Stimulated activated CD4-positive, alpha-beta T cell treated with anti-CD3 and anti-CD28 coated beads, Interleukin-15, amount 100 ng/mL, for 48 hours (primary cell): Measurements from ENCODE around the gene PRSS57.

ENCODE experiments used
- DNase-seq, 2 donors: peaks; one replicate each; pipeline ENCODE4 v3.0.0-alpha.2; 2020; ENCODE audit warnings: low read depth in 2 of 2

PRSS57 gene

DNA sequence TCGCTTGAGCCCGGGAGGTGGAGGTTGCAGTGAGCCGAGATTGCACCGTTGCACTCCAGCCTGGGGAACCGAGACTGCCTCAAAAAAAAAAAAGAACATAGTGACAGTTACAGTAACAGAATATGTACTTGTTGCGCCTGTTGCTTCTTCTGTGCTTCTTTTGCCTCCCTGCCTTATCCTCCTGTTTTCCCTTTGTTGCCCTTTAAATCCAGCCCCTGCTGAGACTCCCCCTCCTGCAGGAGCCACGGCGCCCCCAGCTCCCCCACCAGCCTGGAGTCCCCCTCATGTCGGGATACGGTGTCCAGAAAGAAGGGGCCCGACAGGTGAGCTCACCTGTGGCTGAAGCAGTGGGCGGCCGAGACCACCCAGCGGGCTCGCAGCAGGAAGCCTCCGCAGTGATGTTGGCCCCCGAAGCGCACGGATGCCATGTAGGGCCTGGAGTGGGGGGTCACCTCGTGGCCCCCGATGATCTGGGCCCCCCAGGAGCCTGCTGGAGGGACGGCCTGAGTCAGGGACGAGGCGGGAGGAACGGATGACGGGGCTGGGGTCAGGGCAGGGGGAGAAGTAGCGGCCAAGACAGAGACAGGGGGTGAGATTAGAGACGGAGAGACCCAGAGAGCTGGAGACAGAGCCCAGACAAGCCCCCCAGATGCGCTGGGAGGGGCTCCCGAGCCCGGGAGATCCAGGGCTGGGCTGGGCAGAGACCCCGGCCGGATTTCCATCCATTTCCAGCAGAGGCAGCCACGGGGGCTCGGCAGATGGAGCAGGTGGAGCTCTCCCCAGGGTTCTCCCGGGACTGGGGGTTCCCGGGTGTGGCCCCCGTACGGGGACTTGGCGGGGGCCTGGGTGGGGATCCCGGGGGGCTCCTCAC is 536 bp downstream of the PRSS57 start:
- DNase-seq, result no peak

DNA sequence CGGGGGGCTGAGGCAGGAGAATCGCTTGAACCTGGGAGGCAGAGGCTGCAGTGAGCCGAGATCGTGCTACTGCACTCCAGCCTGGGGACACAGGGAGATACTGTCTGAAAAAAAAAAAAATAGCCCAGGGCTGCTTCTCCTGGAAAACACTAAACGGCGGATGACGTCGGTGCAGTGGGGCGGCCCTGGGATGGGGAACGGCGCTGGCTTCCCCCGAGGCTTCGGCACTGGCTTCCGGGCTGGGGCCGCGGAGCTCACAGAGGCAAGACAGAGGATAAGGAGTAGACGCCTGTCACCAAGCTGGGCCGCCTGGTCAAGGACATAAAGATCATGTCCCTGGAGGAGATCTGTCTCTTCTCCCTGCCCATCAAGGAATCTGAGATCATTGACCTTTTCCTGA is 5.0 kb downstream of the PRSS57 start:
- DNase-seq, result no peak

DNA sequence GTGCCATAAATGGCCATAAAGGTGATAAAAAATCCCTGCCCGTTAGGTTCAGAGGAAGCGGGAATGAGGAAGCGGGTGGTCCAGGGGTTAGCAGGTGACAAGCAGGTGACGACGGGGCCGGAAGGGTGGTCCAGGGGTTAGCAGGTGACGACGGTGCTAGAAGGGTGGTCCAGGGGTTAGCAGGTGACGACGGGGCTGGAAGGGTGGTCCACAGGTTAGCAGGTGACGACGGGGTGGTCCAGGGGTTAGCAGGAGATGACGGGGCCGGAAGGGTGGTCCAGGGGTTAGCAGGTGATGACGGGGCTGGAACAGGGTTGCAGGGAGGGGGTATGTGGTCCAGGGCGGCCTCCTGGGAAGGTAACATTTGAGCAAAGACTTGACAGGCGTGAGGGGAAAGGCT is 6.3 kb downstream of the PRSS57 start:
- DNase-seq, result no peak

DNA sequence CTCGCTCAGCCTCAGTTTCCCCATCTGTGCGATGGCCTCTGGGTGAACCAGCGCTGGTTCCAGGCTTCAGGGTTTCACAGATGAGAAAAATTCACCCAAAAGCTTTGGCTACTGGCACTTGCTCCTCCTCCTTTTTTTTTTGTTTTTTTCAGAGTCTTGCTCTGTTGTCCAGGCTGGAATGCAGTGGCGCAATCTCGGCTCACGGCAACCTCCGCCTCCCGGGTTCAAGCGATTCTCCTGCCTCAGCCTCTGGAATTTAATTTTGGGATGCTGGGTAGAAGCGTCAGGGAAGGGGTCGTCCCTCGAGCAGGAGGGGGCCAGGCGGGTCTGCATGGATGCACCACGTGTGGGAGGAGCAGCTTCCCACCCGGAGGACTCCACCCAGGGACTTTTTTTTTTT is 7.0 kb downstream of the PRSS57 start:
- no peak for DNase-seq

DNA sequence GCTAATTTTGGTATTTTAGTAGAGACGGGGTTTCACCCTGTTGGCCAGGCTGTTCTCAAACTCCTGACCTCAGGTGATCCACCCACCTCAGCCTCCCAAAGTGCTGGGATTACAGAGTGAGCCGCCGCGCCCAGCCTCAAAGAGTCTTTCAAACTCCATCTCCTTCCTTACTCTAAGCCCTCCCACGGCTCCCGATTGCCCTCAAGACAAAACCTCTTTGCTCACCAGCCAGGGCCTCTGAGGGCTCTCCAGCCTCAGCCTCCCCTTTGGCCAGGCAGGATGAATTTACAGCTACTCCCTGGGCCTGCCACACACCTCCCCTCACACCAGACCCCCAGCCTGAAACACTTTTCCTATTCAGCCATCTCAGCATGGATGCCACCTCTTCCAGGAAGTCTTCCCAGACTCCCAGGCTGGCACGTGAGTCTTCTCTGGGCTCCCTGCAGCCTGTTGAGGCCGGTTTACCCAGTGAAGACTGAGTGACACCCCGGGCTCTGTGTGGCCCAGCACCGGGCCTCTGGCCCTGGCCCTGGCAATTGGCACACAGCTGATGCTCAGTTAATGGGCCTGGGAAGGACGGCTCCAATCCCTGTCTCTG is 7.6 kb downstream of the PRSS57 start:
- DNase-seq, result no peak

DNA sequence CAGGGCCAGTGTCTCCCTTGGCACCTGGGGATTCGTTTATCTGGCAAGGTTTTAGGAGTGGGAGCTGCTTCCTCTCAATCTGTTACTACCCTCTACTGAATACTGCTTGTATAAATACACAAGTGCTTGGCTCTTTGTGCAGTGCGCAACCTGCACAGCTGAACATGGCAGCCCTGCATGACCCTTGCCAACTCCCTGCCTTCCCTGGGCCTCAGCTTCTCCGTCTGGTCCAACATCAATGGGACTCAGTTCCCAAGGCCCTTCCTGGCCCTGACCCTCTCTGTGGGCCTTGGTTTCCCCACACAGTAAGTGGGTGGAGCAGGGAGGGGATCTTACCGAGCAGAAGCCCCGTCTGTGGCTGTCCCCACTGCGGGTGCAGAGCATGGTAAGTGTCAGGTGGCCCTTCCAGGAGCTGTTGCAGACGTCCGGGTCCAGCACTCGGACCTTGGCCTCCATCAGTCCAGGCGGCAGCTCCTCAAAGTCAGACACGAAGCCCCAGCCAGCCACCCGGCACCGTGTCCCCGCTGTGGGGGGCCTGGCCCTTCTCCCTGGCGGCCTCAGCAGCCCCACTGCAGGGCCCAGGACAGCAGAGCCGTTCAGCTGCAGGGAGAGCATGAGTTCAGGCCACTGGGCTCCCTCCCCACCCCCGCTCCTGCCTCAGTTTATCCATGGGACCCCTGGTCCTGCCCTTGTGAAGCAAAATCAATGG is 8.5 kb downstream of the PRSS57 start:
- DNase-seq, result no peak

DNA sequence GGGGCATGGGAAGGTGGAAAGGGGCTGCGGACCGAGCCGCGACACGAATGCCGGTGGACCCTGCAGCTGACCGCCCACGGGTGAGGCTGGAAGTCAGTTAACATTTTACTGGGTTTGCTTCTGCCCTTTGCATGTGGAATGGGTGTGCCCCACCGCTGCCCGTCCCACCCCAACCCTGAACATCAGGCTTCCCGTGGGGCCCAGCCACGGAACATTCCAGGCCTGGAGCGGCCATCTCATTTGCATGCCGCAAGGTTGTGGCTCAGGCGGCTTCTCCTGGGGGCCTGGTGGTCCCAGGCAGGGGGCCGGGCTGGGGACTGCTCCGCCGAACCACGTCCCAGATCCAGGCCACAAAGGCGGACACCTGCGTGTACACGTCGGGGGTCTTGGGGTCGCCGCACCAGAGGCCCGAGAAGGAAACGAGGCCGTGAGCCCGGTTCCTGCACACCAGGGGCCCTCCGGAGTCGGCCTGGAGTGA is 9.8 kb downstream of the PRSS57 start:
- no peak for DNase-seq

DNA sequence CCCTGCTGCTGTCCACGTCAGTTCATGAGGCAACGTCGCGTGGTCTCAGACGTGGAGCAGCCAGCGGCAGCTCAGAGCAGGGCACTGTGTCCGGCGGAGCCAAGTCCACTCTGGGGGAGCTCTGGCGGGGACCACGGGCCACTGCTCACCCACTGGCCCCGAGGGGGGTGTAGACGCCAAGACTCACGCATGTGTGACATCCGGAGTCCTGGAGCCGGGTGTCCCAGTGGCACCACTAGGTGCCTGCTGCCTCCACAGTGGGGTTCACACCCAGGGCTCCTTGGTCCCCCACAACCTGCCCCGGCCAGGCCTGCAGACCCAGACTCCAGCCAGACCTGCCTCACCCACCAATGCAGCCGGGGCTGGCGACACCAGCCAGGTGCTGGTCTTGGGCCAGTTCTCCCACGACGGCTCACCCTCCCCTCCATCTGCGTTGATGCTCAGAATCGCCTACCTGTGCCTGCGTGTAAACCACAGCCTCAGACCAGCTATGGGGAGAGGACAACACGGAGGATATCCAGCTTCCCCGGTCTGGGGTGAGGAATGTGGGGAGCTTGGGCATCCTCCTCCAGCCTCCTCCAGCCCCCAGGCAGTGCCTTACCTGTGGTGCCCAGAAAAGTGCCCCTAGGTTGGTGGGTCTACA is 12.5 kb downstream of the PRSS57 start:
- DNase-seq, result no peak

DNA sequence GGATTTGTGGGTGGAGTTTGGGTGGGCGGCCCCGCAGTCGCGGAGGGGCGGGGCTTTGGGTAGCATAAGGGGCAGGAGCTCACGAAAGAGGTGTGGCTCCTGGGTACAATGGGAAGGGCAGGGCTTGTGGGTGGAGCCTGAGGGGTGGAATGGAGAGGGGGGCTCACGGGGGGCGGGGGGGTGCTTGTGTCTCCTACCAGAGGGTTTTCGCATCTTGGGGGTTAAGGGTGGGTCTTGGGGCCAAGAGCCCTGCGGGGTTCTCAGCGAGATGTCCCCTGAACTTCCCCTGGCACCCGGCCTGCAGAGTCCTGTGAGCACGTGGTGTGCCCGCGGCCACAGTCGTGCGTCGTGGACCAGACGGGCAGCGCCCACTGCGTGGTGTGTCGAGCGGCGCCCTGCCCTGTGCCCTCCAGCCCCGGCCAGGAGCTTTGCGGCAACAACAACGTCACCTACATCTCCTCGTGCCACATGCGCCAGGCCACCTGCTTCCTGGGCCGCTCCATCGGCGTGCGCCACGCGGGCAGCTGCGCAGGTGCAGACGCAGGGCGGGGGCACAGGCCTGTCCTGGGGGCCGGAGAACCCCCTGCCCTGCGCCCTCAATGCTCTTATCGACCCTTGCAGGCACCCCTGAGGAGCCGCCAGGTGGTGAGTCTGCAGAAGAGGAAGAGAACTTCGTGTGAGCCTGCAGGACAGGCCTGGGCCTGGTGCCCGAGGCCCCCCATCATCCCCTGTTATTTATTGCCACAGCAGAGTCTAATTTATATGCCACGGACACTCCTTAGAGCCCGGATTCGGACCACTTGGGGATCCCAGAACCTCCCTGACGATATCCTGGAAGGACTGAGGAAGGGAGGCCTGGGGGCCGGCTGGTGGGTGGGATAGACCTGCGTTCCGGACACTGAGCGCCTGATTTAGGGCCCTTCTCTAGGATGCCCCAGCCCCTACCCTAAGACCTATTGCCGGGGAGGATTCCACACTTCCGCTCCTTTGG is 13.9 kb downstream of the PRSS57 start:
- peak in 1 of 2 donors; percentile 93 for DNase-seq

DNA sequence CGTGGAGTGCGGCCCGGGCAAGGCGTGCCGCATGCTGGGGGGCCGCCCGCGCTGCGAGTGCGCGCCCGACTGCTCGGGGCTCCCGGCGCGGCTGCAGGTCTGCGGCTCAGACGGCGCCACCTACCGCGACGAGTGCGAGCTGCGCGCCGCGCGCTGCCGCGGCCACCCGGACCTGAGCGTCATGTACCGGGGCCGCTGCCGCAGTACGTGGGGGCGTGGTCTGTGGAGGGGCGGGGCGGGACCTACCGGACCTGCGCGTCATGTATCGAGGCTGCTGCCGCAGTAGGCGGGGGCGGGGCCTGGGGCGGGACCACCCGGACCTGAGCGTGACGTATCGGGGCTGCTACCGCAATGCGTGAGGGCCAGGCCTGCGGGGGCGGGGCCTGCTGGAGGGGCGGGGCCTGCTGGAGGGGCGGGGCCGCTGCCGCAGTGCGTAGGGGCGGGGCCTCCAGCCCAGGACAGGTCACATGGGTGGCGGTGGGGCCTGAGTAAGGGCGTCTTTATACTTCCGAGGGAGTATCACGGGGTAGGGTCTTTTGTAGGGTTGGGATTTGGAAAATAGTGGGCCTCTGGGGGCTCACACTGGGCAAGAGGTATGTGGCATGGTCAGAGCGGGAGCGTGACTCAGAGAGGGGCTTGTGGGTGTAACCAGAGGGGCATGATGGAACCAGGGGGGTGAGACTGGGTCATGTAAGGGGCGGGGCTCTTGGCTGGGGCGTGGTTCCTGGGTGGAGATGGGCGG is 14.8 kb downstream of the PRSS57 start:
- DNase-seq, result peak; percentile 100

DNA sequence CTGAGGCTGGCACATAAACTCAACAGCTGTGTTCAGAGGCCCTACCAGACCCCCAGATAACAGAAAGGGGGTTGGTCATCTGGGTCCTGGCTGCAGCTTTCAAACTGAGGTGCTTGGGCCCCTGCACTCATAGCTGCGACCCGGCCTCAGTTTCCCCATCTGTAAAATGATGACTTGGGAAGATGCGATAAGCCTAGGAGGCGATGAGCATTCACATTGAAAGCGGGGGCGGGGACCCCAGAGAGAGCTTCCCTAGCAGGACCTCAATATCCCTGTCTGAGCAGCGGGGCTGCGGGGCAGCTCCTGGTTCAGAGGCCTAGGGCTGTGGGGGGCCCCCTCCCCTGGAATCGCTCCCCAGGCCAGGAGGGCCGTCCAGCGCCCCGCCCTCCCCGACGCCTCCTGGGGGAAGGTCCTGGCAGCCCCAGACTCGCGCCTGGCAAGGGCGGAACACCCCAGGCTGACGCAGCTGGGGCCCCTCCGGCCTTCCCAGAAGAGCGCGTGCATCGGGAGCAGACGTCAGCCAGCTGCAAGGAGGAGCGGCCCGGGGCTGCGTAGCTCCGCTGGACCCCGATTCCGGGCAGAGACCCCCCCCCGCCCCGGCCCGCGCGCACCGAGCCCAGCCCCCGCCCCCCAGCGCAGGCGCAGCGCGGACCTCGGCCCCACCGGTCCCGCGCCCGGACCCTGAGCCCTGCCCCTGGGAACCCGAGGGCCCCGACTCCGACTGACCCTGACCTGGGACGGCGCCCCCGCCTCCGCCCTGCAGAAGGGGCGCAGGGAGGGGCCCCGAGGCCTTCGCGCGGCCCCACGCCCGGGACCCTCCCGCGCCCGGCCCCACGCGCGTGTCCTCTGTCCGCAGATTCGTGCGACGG is 15.6 kb downstream of the PRSS57 start:
- DNase-seq, result no peak

DNA sequence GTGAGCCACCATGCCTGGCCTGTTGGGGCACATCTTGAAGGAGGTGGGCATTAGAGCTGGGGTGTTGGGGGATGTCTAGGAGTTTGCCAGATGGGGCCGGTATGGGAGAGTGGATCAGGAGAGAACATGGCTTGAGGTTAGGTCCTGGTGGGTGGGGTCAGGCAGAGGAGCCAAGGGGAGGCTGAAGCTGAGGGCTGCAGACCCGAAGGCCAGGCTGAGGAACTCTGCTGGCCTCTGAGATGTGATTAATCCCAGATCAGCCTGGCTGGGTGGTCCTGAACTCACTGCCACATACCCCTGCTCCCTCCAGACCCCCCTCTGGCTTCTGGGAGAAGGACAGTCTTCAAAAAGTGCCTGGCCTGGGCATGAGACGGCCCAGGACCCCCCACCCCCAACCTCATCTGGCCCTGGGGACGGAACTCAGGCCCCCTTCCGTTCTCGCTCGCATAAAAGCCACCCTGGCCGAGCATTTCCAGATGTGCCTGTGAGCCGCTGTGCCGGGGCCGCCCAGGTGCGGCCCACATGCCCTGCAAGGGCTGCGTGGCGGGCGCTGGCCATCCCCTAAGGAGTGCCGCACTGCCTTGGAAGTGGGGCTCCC is 16.4 kb downstream of the PRSS57 start:
- DNase-seq, result no peak

DNA sequence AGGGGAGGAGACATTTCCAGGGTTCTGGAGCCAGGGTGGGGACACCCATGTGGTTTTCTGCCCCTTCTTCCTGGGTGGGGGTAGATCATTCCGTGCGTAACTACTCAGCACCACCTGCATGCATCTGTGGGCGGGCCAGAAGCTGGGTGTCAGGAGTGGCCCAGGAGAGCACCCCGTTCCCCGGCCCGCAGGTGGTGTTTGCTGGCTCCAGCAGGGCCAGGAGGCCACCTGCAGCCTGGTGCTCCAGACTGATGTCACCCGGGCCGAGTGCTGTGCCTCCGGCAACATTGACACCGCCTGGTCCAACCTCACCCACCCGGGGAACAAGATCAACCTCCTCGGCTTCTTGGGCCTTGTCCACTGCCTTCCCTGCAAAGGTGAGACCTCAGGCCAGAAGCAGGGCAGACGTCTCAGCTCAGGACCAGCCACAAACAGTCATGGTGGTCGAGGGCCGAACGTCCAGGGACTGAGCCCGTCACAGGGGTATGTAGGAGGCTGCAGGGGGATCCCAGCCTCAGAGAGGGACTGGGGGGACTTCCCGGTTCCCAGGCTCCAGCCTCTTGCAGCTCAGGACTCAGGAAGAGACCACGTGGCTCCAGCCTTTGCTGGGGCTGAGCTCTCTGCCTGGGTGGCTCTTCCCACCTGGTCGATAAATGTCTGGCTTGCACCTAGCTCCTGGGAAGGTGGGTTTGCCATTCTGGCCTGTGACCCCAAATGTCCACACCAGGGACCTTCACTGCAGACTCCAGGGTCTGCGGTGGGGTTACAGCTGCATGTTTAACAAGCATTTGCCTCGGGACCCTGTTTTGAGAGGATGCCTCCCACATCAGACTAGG is 17.4 kb downstream of the PRSS57 start:
- no peak for DNase-seq

DNA sequence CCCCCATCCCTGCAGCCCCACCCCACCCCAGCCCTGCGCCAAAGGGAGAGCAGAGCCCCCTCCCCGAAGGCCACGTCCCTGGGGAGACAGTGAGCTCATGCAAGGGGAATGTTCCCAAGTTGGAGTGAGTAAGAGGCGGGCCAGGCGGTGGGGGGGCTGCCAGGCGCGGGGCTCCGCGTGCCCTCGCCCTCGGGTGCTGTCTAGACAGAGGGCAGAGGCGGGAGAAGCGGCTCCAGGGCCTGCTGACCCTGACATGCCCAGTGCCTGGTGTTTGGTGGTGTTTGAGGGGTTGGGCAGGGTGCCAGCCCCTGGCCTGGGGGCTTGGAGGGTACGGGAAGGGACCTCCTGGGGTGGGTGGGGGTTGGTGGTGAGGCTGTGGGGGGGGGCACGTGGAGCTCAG is 18.1 kb downstream of the PRSS57 start:
- DNase-seq, result no peak

DNA sequence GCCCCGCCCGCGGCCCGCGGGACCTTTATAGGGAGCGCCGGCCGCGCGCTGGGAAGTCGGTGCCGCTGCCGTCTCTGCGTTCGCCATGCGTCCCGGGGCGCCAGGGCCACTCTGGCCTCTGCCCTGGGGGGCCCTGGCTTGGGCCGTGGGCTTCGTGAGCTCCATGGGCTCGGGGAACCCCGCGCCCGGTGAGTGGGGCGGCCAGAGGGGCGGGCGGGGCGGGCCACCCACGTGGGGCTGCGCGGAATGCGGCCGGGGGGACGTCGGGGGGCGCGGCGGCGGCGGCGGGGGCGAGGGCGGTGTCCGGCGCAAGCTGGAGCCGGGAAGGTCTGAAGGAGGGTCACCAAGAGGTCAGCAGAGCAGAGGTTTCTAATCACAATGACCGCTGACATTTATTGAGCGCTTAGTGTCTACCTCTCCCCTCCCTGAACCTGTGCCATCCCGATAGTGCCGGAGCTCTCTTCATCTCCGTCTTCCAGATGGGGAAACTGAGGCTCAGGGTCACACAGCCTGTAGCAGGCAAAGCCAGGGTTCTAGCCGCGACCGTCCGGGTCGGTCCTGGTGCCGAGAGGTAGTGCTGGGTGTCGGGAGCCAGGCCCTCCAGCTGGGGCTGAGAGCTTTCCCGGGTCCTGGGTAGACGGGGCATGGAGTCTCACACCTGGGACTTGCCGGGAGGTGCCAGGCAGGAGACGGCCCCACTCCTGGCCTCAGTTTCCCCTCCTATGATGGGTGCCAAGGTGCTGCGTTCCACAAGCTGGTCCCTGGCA is 18.7 kb downstream of the PRSS57 start, which contains the start of gene FSTL3:
Gene FSTL3, plus strand, starts transcription at position 54 of the 767 bp plus-strand sequence. Its CDS starts 32 bp downstream, at position 86.
- no peak for DNase-seq

DNA sequence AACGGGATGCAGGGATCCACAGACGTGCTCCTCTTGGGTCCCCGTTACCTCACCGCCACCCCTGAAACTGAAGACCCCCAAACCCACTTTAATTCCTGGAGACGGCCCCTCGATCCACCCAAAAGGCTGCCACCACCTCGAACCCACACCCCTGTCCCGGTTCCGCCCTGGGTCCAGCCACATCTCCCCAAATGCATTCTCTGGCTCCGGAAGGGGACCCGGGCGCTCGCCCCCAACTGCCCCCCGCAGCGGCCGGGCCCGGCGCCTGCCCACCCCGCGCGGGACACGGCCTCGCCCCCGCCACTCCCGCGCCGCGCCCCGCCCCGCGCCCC is 19.3 kb downstream of the PRSS57 start:
- DNase-seq, result no peak
